ENCODE measurements around the gene TNRC6B.

GRCh38 chr22:40258501-40258915 is 80.8 kb downstream of the TNRC6B start:
- TF ChIP-seq CTCF (conservative IDR thresholded peaks at IDR 0.05) (no peak), EZH2 (IDR thresholded peaks at IDR 0.05; ENCODE audit: low read depth) (no peak)

Data from PC-9 (cell line).